ENCODE measurements around the gene DOLPP1.

DNA sequence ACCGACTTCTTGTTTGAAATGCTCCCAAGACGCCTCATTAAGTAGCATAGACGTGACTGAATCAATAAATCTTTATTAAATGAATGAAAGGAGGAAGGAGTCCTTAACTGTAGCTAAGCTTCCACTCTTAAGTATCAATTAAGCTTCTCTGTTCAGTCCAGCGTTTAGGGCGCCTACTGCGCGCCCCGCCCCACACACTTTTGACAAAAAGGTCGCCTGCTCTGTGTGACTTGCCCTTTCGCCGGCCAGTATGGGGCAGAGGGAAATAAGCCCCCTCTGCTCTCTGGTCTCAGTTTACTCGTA lies 662 bp upstream of the DOLPP1 start:
- TF ChIP-seq, protein P1, sequence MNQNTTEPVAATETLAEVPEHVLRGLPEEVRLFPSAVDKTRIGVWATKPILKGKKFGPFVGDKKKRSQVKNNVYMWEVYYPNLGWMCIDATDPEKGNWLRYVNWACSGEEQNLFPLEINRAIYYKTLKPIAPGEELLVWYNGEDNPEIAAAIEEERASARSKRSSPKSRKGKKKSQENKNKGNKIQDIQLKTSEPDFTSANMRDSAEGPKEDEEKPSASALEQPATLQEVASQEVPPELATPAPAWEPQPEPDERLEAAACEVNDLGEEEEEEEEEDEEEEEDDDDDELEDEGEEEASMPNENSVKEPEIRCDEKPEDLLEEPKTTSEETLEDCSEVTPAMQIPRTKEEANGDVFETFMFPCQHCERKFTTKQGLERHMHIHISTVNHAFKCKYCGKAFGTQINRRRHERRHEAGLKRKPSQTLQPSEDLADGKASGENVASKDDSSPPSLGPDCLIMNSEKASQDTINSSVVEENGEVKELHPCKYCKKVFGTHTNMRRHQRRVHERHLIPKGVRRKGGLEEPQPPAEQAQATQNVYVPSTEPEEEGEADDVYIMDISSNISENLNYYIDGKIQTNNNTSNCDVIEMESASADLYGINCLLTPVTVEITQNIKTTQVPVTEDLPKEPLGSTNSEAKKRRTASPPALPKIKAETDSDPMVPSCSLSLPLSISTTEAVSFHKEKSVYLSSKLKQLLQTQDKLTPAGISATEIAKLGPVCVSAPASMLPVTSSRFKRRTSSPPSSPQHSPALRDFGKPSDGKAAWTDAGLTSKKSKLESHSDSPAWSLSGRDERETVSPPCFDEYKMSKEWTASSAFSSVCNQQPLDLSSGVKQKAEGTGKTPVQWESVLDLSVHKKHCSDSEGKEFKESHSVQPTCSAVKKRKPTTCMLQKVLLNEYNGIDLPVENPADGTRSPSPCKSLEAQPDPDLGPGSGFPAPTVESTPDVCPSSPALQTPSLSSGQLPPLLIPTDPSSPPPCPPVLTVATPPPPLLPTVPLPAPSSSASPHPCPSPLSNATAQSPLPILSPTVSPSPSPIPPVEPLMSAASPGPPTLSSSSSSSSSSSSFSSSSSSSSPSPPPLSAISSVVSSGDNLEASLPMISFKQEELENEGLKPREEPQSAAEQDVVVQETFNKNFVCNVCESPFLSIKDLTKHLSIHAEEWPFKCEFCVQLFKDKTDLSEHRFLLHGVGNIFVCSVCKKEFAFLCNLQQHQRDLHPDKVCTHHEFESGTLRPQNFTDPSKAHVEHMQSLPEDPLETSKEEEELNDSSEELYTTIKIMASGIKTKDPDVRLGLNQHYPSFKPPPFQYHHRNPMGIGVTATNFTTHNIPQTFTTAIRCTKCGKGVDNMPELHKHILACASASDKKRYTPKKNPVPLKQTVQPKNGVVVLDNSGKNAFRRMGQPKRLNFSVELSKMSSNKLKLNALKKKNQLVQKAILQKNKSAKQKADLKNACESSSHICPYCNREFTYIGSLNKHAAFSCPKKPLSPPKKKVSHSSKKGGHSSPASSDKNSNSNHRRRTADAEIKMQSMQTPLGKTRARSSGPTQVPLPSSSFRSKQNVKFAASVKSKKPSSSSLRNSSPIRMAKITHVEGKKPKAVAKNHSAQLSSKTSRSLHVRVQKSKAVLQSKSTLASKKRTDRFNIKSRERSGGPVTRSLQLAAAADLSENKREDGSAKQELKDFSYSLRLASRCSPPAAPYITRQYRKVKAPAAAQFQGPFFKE (tag by site-specific recombination; IDR thresholded peaks at IDR 0.05; ENCODE audit: borderline replicate concordance): no peak
- TF ChIP-seq CTCF (tag by site-specific recombination; IDR thresholded peaks at IDR 0.05) (no peak), ZNF175 (tag by site-specific recombination; IDR thresholded peaks at IDR 0.05) (no peak), ZNF274 (IDR thresholded peaks at IDR 0.05; ENCODE audit: low read length) (no peak), ZNF274 (tag by site-specific recombination; IDR thresholded peaks at IDR 0.05; ENCODE audit: borderline replicate concordance) (no peak), ZBTB7A (tag by site-specific recombination; IDR thresholded peaks at IDR 0.05; ENCODE audit: low read depth) (no peak), MEIS1 (CRISPR knock-in tag; IDR thresholded peaks at IDR 0.05; ENCODE audit: borderline replicate concordance) (no peak), ZNF280D (tag by site-specific recombination; IDR thresholded peaks at IDR 0.05) (no peak), ZBTB49 (tag by site-specific recombination; IDR thresholded peaks at IDR 0.05; ENCODE audit: low read depth) (no peak)
- TF ChIP-seq, protein P2, sequence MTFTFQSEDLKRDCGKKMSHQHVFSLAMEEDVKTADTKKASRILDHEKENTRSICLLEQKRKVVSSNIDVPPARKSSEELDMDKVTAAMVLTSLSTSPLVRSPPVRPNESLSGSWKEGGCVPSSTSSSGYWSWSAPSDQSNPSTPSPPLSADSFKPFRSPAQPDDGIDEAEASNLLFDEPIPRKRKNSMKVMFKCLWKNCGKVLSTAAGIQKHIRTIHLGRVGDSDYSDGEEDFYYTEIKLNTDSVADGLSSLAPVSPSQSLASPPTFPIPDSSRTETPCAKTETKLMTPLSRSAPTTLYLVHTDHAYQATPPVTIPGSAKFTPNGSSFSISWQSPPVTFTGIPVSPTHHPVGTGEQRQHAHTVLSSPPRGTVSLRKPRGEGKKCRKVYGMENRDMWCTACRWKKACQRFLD (tag by site-specific recombination; IDR thresholded peaks at IDR 0.05): no peak
- TF ChIP-seq, protein P3, sequence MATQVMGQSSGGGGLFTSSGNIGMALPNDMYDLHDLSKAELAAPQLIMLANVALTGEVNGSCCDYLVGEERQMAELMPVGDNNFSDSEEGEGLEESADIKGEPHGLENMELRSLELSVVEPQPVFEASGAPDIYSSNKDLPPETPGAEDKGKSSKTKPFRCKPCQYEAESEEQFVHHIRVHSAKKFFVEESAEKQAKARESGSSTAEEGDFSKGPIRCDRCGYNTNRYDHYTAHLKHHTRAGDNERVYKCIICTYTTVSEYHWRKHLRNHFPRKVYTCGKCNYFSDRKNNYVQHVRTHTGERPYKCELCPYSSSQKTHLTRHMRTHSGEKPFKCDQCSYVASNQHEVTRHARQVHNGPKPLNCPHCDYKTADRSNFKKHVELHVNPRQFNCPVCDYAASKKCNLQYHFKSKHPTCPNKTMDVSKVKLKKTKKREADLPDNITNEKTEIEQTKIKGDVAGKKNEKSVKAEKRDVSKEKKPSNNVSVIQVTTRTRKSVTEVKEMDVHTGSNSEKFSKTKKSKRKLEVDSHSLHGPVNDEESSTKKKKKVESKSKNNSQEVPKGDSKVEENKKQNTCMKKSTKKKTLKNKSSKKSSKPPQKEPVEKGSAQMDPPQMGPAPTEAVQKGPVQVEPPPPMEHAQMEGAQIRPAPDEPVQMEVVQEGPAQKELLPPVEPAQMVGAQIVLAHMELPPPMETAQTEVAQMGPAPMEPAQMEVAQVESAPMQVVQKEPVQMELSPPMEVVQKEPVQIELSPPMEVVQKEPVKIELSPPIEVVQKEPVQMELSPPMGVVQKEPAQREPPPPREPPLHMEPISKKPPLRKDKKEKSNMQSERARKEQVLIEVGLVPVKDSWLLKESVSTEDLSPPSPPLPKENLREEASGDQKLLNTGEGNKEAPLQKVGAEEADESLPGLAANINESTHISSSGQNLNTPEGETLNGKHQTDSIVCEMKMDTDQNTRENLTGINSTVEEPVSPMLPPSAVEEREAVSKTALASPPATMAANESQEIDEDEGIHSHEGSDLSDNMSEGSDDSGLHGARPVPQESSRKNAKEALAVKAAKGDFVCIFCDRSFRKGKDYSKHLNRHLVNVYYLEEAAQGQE (tag by site-specific recombination; IDR thresholded peaks at IDR 0.05): no peak

Data from HEK293 (cell line).